ENCODE results near the gene SLC2A9.

SLC2A9 gene

DNA sequence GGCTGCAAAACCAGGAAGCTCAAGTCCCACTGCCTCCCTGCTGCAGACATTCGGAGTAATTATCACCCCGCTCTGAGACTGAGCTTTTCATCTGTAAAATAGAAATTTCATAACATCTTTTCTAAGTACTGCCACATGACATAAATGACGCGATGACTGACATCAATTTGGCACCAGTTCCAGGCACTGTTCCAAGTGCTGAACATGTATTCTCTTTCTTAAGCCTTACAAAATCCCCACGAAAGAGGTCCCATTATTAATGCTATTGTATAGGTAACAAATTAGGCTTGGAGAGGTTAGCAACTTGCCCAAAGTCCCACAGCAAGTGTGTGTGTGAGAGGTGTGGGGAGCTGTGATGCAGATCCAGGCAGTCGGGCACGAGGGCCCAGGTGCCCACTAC lies 56.4 kb downstream of the SLC2A9 start:
- H3K9ac ChIP-seq: no peak overlapping the region
- no peak for TF ChIP-seq Cebpa-rat (IDR thresholded peaks at IDR 0.05)

DNA sequence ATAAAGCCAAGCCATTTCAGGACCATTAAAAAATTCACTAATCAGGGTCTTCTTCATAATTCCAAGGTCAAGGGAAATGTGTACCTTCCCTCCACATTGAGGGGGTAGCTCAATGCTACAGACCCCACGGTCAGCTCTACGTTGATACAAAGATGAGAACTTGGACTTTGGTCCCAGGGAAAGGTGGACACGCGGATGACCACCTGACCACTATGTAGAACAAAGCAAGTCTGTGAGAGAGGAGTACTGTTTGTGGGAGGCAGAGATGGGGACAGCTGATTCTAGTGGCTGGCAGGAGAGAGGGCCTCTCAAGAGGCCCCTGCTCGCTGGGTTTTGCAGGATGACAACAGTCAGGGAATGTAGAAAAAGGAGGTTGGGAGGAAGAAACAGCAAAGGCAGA lies 58.0 kb downstream of the SLC2A9 start:
- Histone ChIP-seq H3K4me3 (no peak overlapping the region), H4K20me1 (no peaks in the 10 kb centered on the region), H3K4me1 (no peaks in the 10 kb centered on the region), H3K4me2 (no peak overlapping the region), H3K27me3 (no peaks in the 10 kb centered on the region), H3K9me3 (replicated peaks in 1 of 11) (peaks cover 8 to 46% (median 16%) of the 10 kb centered on the region in 11 experiments; a peak in 19 of 22 replicates), H3K36me3 (peaks cover 0 to 76% (median 0%) of the 10 kb centered on the region in 11 experiments; a peak in 10 of 22 replicates), H3K9ac (no peak overlapping the region), H3K27ac (no peak overlapping the region)
- TF ChIP-seq Cebpa-rat (IDR thresholded peaks at IDR 0.05): no peak

More for the DNA sequence above, 56.4 kb downstream of the SLC2A9 start:
- peaks cover 0 to under 1% (median under 1%) of the 10 kb centered on the region in 10 experiments; a peak in 8 of 20 replicates for H3K4me1 ChIP-seq
- no peaks in the 10 kb centered on the region for H3K27me3 ChIP-seq
- no peak overlapping the region for H3K27ac ChIP-seq
- H3K4me3 ChIP-seq: no peak overlapping the region
- no peaks in the 10 kb centered on the region for H4K20me1 ChIP-seq
- no peak overlapping the region for H3K4me2 ChIP-seq
- peaks cover 0 to 72% (median 0%) of the 10 kb centered on the region in 11 experiments; a peak in 10 of 22 replicates for H3K36me3 ChIP-seq
- H3K9me3 ChIP-seq (replicated peaks in 1 of 11): peaks cover 8 to 41% (median 20%) of the 10 kb centered on the region in 11 experiments; a peak in 21 of 22 replicates

DNA sequence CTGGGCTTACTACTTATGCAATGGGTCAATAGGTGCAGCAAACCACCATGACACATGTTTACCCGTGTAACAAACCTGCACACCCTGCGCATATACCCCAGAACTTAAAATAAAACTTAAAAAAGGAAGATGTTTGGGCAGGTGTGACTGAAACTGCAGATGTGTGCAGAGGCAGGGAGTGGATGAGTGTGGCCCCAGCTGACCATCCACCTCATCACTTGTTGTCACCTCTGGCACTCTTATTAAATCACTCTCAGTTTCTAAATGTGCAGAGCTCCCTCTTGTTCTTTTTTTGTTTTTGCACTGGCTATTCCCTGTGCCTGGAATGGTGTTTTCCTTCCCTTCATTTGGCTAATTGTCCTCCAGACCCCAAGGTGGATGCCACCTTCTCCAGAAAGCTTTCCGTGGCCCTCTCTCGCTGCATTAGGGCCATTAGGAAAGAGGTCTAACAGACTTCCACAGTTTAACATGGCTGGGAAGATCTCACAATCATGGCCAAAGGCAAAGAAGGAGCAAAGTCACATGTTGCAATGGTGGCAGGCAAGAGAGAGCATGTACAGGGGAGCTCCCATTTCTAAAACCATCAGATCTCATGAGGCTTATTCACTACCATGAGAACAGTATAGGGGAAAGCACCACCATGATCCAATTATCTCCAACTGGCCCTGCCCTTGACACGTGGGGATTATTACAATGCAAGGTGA lies 58.5 kb downstream of the SLC2A9 start:
- H3K9me3 ChIP-seq (replicated peaks in 1 of 11): peaks cover 8 to 46% (median 16%) of the 10 kb centered on the region in 11 experiments; a peak in 19 of 22 replicates
- no peak overlapping the region for H3K4me3 ChIP-seq
- no peaks in the 10 kb centered on the region for H3K4me1 ChIP-seq
- no peak for TF ChIP-seq Cebpa-rat (IDR thresholded peaks at IDR 0.05)
- H3K27me3 ChIP-seq: no peaks in the 10 kb centered on the region
- H3K4me2 ChIP-seq: no peak overlapping the region
- peaks cover 0 to 75% (median 0%) of the 10 kb centered on the region in 11 experiments; a peak in 10 of 22 replicates for H3K36me3 ChIP-seq
- no peak overlapping the region for H3K27ac ChIP-seq
- H4K20me1 ChIP-seq: no peaks in the 10 kb centered on the region
- H3K9ac ChIP-seq: no peak overlapping the region

DNA sequence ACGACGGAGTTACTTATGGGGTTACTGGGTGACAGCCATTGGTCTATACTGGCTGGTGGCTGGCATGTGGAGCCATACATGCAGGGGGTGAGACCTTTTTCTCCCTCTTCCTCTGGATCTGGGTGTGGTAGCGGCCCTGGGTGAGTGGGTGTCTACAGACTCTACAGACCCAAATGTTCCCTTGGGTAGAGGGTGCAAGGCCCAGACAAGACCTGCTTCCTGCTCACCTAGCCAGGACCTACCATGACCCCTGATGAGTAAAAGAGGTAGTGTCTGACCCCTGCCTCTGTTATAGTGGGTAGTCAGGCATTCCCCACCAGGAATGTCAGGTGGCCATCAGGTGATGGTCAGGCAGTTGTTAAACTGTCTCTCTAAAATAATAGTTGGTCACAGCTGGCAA lies 66.8 kb downstream of the SLC2A9 start:
- Histone ChIP-seq H3K27me3 (no peaks in the 10 kb centered on the region), H3K4me1 (no peaks in the 10 kb centered on the region), H3K4me2 (no peak overlapping the region), H3K27ac (no peak overlapping the region), H4K20me1 (peaks cover 0 to 10% (median 0%) of the 10 kb centered on the region in 11 experiments; a peak in 1 of 22 replicates), H3K9ac (no peak overlapping the region), H3K36me3 (peaks cover 0 to 41% (median 0%) of the 10 kb centered on the region in 11 experiments; a peak in 8 of 22 replicates), H3K4me3 (no peak overlapping the region), H3K9me3 (replicated peaks in 1 of 11) (peaks cover 0 to 6% (median 0%) of the 10 kb centered on the region in 11 experiments; a peak in 3 of 22 replicates)
- no peak for TF ChIP-seq Cebpa-rat (IDR thresholded peaks at IDR 0.05)

DNA sequence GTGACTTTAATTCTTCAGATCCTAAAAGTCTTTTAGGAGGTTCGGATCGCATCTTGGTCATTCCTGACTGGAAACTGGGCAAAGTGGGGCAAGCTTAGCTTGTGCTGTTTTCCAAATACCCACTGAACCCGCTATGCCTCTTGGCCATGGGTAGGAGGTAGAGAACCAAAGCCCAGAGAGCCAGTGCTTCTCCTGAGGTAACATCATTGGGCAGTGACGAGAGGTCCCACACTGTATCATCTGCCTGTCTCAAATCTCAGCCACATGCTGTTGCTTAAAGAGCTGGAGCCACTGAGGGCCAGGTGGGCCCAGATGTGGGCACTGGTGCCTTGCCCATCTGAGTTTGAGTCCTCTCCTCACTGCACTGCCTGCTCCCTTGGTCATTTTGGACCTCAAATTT lies 68.2 kb downstream of the SLC2A9 start:
- Histone ChIP-seq H4K20me1 (peaks cover 0 to 10% (median 0%) of the 10 kb centered on the region in 11 experiments; a peak in 1 of 22 replicates), H3K4me1 (no peaks in the 10 kb centered on the region), H3K9me3 (replicated peaks in 1 of 11) (peaks cover 0 to 3% (median 0%) of the 10 kb centered on the region in 11 experiments; a peak in 1 of 22 replicates), H3K27me3 (no peaks in the 10 kb centered on the region), H3K9ac (no peak overlapping the region), H3K4me2 (no peak overlapping the region), H3K36me3 (peaks cover 0 to 40% (median 0%) of the 10 kb centered on the region in 11 experiments; a peak in 8 of 22 replicates), H3K4me3 (no peak overlapping the region), H3K27ac (no peak overlapping the region)
- TF ChIP-seq Cebpa-rat (IDR thresholded peaks at IDR 0.05): no peak

DNA sequence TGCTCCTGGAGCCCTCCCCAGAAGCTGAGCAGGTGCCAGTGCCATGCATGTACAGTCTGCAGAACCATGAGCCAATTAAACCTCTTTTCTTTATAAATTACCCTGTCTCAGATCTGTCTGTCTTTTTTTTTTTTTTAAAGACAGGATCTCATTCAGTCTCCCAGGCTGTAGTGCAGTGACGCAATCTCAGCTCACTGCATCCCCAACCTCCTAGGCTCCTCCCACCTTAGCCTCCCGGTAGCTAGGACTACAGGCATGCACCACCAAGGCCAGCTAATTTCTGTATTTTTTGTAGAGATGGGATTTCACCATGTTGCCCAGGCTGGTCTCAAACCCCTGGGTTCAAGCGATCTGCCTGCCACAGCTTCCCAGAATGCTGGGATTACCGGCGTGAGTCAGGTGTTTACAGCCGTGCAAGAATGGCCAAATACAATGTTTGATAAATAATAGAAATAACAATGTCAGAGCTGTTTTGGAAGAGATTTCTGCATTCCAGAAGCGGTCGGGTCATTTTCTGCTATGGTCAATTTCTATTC lies 68.8 kb downstream of the SLC2A9 start:
- Histone ChIP-seq H3K4me2 (no peak overlapping the region), H3K27ac (no peak overlapping the region), H3K4me1 (no peaks in the 10 kb centered on the region), H3K4me3 (no peak overlapping the region), H3K9ac (no peak overlapping the region), H3K27me3 (no peaks in the 10 kb centered on the region), H3K9me3 (replicated peaks in 1 of 11) (peaks cover 0 to 3% (median 0%) of the 10 kb centered on the region in 11 experiments; a peak in 1 of 22 replicates), H4K20me1 (peaks cover 0 to 10% (median 0%) of the 10 kb centered on the region in 11 experiments; a peak in 1 of 22 replicates), H3K36me3 (peaks cover 0 to 44% (median 0%) of the 10 kb centered on the region in 11 experiments; a peak in 8 of 22 replicates)
- 0 out of 22 replicates have a peak, but pooled peaks of 1 of the 11 experiments have one; percentile 13 for TF ChIP-seq Cebpa-rat (IDR thresholded peaks at IDR 0.05)

DNA sequence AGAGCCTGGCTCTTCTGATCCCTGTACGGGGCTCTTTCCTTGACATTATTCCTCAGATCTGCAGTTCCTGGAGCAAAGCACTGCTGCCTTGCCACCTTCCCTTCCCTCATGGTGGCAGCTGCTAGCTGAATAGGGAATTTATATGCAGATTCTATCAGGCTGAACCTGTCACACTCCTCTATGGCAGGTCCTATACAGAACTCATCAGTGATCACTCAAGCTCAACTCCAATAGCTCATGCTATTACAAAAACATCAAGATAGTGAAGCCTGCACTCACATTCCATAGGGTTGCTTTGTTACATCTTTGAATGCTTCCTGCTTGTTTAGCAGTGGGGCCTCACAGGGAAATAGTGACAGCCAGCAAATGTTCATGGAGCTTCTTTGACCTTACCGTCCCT lies 71.7 kb downstream of the SLC2A9 start:
- no peak for TF ChIP-seq Cebpa-rat (IDR thresholded peaks at IDR 0.05)
- Histone ChIP-seq H3K27ac (no peak overlapping the region), H3K4me3 (no peak overlapping the region), H3K27me3 (no peaks in the 10 kb centered on the region), H3K9ac (no peak overlapping the region), H3K36me3 (peaks cover 0 to 62% (median 0%) of the 10 kb centered on the region in 11 experiments; a peak in 9 of 22 replicates), H3K4me2 (no peak overlapping the region), H3K9me3 (replicated peaks in 1 of 11) (no peaks in the 10 kb centered on the region), H4K20me1 (peaks cover 0 to 31% (median 0%) of the 10 kb centered on the region in 11 experiments; a peak in 1 of 22 replicates), H3K4me1 (no peaks in the 10 kb centered on the region)

DNA sequence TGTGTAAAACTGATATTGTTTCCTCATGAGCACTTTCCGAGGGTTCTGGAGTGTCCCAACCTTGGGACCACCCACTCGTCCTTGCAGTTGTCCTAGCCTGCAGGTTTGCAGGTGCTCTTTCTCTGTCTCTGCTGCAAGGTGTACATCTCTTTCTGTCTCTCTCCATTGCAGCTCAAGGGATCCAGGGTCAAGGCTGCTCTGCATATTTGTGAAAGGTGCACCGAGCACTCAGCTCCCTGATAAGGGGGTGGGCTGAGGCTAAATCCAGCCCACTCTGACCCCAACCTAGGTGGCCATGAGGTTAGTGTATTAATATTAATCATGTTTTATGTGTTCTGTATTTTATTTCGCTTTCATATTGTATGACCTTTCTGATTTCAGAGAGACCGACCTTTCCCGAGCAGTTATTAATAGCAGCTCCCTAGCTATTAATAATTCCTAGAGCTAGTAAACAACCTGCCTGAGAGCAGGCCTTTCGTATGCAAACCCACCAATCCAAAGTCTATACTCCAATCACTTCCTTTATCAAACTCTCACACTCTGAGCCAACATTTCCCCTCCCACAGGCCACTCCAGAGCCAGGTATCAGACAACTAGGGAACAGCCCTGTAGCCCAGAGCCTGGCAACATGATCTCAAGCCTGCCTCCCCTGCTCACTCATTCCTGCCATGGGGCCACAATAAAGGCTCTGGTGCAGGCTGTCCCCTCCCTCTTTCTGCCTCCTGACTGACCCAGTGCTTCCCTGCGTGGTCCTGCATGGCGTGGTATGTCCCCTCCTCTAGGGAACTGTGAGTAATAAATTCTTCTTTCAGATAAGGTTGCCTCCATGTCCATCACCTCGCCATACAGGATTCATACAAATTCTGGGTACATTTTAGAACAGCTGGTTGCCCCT lies 73.9 kb downstream of the SLC2A9 start:
- H3K9ac ChIP-seq: no peak overlapping the region
- no peaks in the 10 kb centered on the region for H3K9me3 ChIP-seq (replicated peaks in 1 of 11)
- peaks cover 0 to 63% (median 0%) of the 10 kb centered on the region in 11 experiments; a peak in 9 of 22 replicates for H3K36me3 ChIP-seq
- no peak overlapping the region for H3K4me3 ChIP-seq
- no peak overlapping the region for H3K27ac ChIP-seq
- peaks cover 0 to 47% (median 0%) of the 10 kb centered on the region in 11 experiments; a peak in 2 of 22 replicates for H4K20me1 ChIP-seq
- no peak overlapping the region for H3K4me2 ChIP-seq
- H3K27me3 ChIP-seq: no peaks in the 10 kb centered on the region
- H3K4me1 ChIP-seq: no peaks in the 10 kb centered on the region
- no peak for TF ChIP-seq Cebpa-rat (IDR thresholded peaks at IDR 0.05)

All from BLaER1 treated with 17β-estradiol and CSF1 and Interleukin-3, amounts not matched to agents 10 nM and 100 nM (cell line).